HEK293 (cell line): ENCODE results near the gene EHMT1.

Experiments used
- CTCF ChIA-PET: fragments of 350-600 bp; formaldehyde crosslinking; extraction: SDS; loops from one replicate; lab custom pipeline; 2021; ENCODE audit warnings: antibody characterized with exemption; lab: Yijun Ruan, JAX
- POLR2A ChIA-PET: fragments of 300-600 bp; formaldehyde crosslinking; extraction: SDS; loops from one replicate; lab custom pipeline; 2020; ENCODE audit warnings: antibody characterized with exemption, inconsistent platforms; lab: Yijun Ruan, JAX
- H3K27ac ChIP-seq: fragments of 200-500 bp; sonication (Bioruptor generic); 2 replicates; pipeline ENCODE4 v1.5.1; 2014; ENCODE audit warnings: low read depth, low read length, control low read depth, inconsistent platforms; ENCODE audit errors: extremely low read depth
- H3K36me3 ChIP-seq, 2 experiments: fragments of 200-500 bp in 1 of 2; sonication (Bioruptor generic) in 1 of 2; 1 replicate in 1 of 2; 2 replicates in 1 of 2; pipeline ENCODE4 v1.5.1; 2014 to 2017; ENCODE audit warnings: inconsistent platforms in 2 of 2, low read length in 2 of 2; ENCODE audit not compliant: control insufficient read depth in 2 of 2, insufficient read depth in 1 of 2
- H3K4me1 ChIP-seq: fragments of 200-500 bp; sonication (Bioruptor generic); 2 replicates; pipeline ENCODE4 v1.5.1; 2014; ENCODE audit warnings: mild to moderate bottlenecking, low read length, inconsistent platforms; ENCODE audit not compliant: control insufficient read depth, insufficient read depth
- H3K4me3 ChIP-seq: 2 replicates; pipeline ENCODE4 v1.5.1; 2011; ENCODE audit warnings: low read depth, mild to moderate bottlenecking, control low read depth, low read length, moderate library complexity
- H3K9me3 ChIP-seq: fragments of 200-500 bp; sonication (Bioruptor generic); 2 replicates; pipeline ENCODE4 v1.5.1; 2014; ENCODE audit warnings: low read depth, low read length, inconsistent platforms; ENCODE audit not compliant: control insufficient read depth, insufficient read depth
- BCL6B ChIP-seq: fragments of 450-650 bp; formaldehyde crosslinking; IDR thresholded peaks from 2 replicates; pipeline ENCODE4 v1.5.1; 2017; ENCODE audit warnings: missing biosample characterization, missing genetic modification characterization
- GFI1B ChIP-seq: fragments of 450-650 bp; formaldehyde crosslinking; IDR thresholded peaks from 2 replicates; pipeline ENCODE4 v1.5.1; 2016; ENCODE audit warnings: missing biosample characterization, missing genetic modification characterization
- HOXA7 ChIP-seq: sonication (generic); formaldehyde crosslinking; IDR thresholded peaks from 2 replicates; pipeline ENCODE4 v1.8.1; 2022; ENCODE audit warnings: missing genetic modification reagents, borderline replicate concordance
- REPIN1 ChIP-seq: fragments of 450-650 bp; formaldehyde crosslinking; IDR thresholded peaks from 2 replicates; pipeline ENCODE4 v1.5.1; 2017; ENCODE audit warnings: missing biosample characterization, missing genetic modification characterization, low read depth
- SP2 ChIP-seq: fragments of 450-650 bp; formaldehyde crosslinking; IDR thresholded peaks from 2 replicates; pipeline ENCODE4 v1.5.1; 2016; ENCODE audit warnings: missing biosample characterization, missing genetic modification characterization
- ZFP3 ChIP-seq: fragments of 450-650 bp; formaldehyde crosslinking; IDR thresholded peaks from 2 replicates; pipeline ENCODE4 v1.5.1; 2016; ENCODE audit warnings: low read depth, missing biosample characterization, missing genetic modification characterization
- ZNF133 ChIP-seq: fragments of 450-650 bp; formaldehyde crosslinking; IDR thresholded peaks from 2 replicates; pipeline ENCODE4 v1.5.1; 2016; ENCODE audit warnings: missing biosample characterization, missing genetic modification characterization
- ZNF148 ChIP-seq: fragments of 450-650 bp; formaldehyde crosslinking; IDR thresholded peaks from 2 replicates; pipeline ENCODE4 v1.5.0; 2017; ENCODE audit warnings: missing biosample characterization, missing genetic modification characterization, borderline replicate concordance
- ZNF155 ChIP-seq: fragments of 450-650 bp; formaldehyde crosslinking; IDR thresholded peaks from 2 replicates; pipeline ENCODE4 v1.5.1; 2016; ENCODE audit warnings: missing biosample characterization, missing genetic modification characterization
- ZNF174 ChIP-seq: fragments of 450-650 bp; formaldehyde crosslinking; IDR thresholded peaks from 2 replicates; pipeline ENCODE4 v1.5.0; 2017; ENCODE audit warnings: missing biosample characterization, mild to moderate bottlenecking, missing genetic modification characterization
- ZNF202 ChIP-seq: fragments of 450-650 bp; formaldehyde crosslinking; IDR thresholded peaks from 2 replicates; pipeline ENCODE4 v1.5.1; 2016; ENCODE audit warnings: missing biosample characterization, missing genetic modification characterization, borderline replicate concordance
- ZNF223 ChIP-seq: fragments of 450-650 bp; formaldehyde crosslinking; IDR thresholded peaks from 2 replicates; pipeline ENCODE4 v1.5.1; 2016; ENCODE audit warnings: missing biosample characterization, missing genetic modification characterization
- ZNF248 ChIP-seq: fragments of 450-650 bp; formaldehyde crosslinking; IDR thresholded peaks from 2 replicates; pipeline ENCODE4 v1.5.1; 2017; ENCODE audit warnings: missing biosample characterization, missing genetic modification characterization
- ZNF501 ChIP-seq: fragments of 450-650 bp; formaldehyde crosslinking; IDR thresholded peaks from 2 replicates; pipeline ENCODE4 v1.5.1; 2016; ENCODE audit warnings: missing biosample characterization, missing genetic modification characterization
- ZNF530 ChIP-seq: fragments of 450-650 bp; formaldehyde crosslinking; IDR thresholded peaks from 2 replicates; pipeline ENCODE4 v1.5.1; 2016; ENCODE audit warnings: low read depth, missing biosample characterization, missing genetic modification characterization
- ZNF610 ChIP-seq: fragments of 450-650 bp; formaldehyde crosslinking; IDR thresholded peaks from 2 replicates; pipeline ENCODE4 v1.5.1; 2016; ENCODE audit warnings: missing biosample characterization, missing genetic modification characterization, borderline replicate concordance
- ZNF621 ChIP-seq: fragments of 450-650 bp; formaldehyde crosslinking; IDR thresholded peaks from 2 replicates; pipeline ENCODE4 v1.5.1; 2017; ENCODE audit warnings: missing biosample characterization, missing genetic modification characterization
- ZNF677 ChIP-seq: fragments of 450-650 bp; IDR thresholded peaks from 2 replicates; pipeline ENCODE4 v1.5.0; 2018; ENCODE audit warnings: missing biosample characterization, mild to moderate bottlenecking, missing genetic modification characterization, moderate library complexity
- ZNF843 ChIP-seq: fragments of 450-650 bp; formaldehyde crosslinking; IDR thresholded peaks from 2 replicates; pipeline ENCODE4 v1.5.1; 2016; ENCODE audit warnings: missing biosample characterization, missing genetic modification characterization
- TF ChIP-seq, protein P1 (sequence below): fragments of 450-650 bp; formaldehyde crosslinking; IDR thresholded peaks from 2 replicates; pipeline ENCODE4 v1.5.1; 2016; ENCODE audit warnings: missing biosample characterization, missing genetic modification characterization, borderline replicate concordance
- TF ChIP-seq, protein P2 (sequence below): fragments of 450-650 bp; formaldehyde crosslinking; IDR thresholded peaks from 2 replicates; pipeline ENCODE4 v1.5.1; 2016; ENCODE audit warnings: missing biosample characterization, missing genetic modification characterization

EHMT1 gene

DNA sequence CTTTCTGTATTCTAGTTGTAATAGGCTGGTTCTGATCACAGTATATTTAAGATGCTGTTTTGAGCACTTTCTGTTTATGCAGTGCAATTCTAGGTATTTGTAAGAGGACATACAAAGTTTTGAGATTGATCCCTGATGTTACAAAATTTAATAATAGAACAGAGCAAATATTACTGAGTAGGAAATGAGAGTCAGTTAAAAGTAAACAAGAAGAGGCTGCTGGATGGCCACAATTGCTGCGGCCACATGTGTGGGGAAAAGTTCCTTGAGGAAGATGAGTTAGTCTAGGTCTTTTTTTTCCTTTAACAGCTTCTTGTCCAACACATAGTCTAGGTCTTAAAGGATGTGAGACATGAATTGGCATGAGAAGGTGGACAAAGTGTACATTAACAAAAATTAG lies 11.3 kb downstream of the EHMT1 start:
- H3K9me3 ChIP-seq: no peaks in the 10 kb centered on the region
- CTCF ChIA-PET: interaction anchor here (0.5 to 1.8 kb wide), 5 partner anchors 9 to 93 kb away, joined by 3 to 6 read pairs (median 3); partner anchors contain the start of gene EHMT1
- no peak overlapping the region for H3K27ac ChIP-seq
- H3K36me3 ChIP-seq: no peaks in the 10 kb centered on the region; a peak in 1 of 3 replicates
- no peak overlapping the region for H3K4me3 ChIP-seq
- POLR2A ChIA-PET: no interaction called here
- TF ChIP-seq ZNF133 (no peak), ZNF843 (tag by site-specific recombination) (no peak), ZNF530 (tag by site-specific recombination) (no peak), GFI1B (tag by site-specific recombination) (no peak), ZNF174 (no peak), ZNF501 (no peak), HOXA7 (CRISPR knock-in tag) (no peak), ZNF621 (tag by site-specific recombination) (no peak), ZNF155 (tag by site-specific recombination) (no peak), ZNF677 (tag by site-specific recombination) (no peak), ZNF148 (tag by site-specific recombination) (no peak), ZFP3 (tag by site-specific recombination) (no peak), REPIN1 (tag by site-specific recombination) (no peak), ZNF248 (tag by site-specific recombination) (no peak), ZNF202 (tag by site-specific recombination) (no peak), ZNF223 (tag by site-specific recombination) (no peak)
- TF ChIP-seq, protein P1, sequence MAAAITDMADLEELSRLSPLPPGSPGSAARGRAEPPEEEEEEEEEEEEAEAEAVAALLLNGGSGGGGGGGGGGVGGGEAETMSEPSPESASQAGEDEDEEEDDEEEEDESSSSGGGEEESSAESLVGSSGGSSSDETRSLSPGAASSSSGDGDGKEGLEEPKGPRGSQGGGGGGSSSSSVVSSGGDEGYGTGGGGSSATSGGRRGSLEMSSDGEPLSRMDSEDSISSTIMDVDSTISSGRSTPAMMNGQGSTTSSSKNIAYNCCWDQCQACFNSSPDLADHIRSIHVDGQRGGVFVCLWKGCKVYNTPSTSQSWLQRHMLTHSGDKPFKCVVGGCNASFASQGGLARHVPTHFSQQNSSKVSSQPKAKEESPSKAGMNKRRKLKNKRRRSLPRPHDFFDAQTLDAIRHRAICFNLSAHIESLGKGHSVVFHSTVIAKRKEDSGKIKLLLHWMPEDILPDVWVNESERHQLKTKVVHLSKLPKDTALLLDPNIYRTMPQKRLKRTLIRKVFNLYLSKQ: no peak
- TF ChIP-seq, protein P2, sequence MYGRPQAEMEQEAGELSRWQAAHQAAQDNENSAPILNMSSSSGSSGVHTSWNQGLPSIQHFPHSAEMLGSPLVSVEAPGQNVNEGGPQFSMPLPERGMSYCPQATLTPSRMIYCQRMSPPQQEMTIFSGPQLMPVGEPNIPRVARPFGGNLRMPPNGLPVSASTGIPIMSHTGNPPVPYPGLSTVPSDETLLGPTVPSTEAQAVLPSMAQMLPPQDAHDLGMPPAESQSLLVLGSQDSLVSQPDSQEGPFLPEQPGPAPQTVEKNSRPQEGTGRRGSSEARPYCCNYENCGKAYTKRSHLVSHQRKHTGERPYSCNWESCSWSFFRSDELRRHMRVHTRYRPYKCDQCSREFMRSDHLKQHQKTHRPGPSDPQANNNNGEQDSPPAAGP (tag by site-specific recombination): no peak
- H3K4me1 ChIP-seq: peaks cover 11% of the 10 kb centered on the region

DNA sequence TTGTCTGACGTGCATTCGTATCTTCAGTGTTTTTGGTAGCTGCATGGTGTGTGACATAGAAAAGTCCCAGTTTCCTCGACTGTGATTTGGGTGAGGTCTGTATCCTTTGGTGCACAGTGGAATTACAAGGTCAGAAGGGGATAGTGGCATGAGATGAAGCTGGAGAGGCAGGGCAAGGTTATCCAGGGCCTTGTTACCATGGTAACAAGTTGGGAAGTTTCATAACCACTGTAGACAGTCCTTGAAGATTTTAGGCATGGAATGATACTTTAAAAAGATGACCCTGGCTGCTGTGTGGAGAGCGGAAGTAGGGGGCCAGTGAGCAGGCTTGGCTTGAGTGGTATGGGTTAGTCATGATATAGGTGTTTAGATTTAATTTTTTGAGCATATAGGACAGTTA lies 11.9 kb downstream of the EHMT1 start:
- Histone ChIP-seq H3K27ac (no peak overlapping the region), H3K9me3 (no peaks in the 10 kb centered on the region), H3K4me1 (peaks cover 11% of the 10 kb centered on the region), H3K4me3 (no peak overlapping the region), H3K36me3 (no peaks in the 10 kb centered on the region; a peak in 1 of 3 replicates)
- ChIA-PET CTCF (interaction anchor here (0.5 to 1.8 kb wide), 5 partner anchors 10 to 93 kb away, joined by 3 to 6 read pairs (median 3); partner anchors contain the start of gene EHMT1), POLR2A (no interaction called here)
- no peak for TF ChIP-seq BCL6B (tag by site-specific recombination)
- TF ChIP-seq ZNF610 (tag by site-specific recombination): no peak
- TF ChIP-seq SP2 (tag by site-specific recombination): no peak
